ENCODE measurements around the gene ABCG1. TPM values are rescaled to one million over a fixed set of nuclear protein-coding genes. Genes with fewer than 3 reads are reported as not detected.

ABCG1 gene
- total RNA-seq, 4 donors from 2014 or later: 32.0 to 54.0 (median 35.2) TPM

DNA sequence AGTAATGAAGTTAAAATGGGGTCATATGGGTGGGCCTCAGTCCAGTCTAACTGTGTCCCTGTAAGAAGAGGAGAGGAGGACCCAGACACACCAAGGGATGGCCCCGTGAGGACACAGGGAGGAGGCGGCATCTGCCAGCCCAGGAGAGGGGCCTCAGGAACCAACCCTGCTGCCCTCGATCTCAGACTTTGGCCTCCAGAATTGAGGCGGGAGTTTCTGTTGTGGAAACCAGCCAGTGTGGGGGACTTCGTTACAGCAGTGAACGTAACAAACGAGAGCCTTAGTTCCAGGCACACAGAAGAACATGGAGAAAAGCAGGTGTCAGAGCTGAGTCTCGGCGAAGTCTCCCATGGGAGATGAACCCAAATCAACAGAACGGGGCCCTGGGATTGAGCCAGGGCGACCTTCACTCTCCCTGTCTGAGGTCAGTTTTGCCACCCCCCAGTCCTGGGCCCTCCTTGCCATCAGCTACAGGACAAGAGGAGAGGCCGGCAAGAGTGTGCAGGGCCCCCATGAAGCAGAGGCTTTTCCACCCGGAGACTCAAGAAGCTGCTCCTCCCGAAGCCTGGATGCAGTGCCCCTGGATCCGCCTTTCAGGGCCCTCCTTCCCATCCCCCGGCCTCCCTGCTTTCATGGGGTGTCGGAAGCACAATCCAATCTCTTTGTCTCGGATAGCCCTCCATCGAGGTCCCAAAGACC, 59.7 kb downstream of the ABCG1 start:
- Histone ChIP-seq H3K4me3 (no peak overlapping the region), H3K4me1 (no peaks in the 10 kb centered on the region), H3K27me3 (no peaks in the 10 kb centered on the region), H3K36me3 (peaks cover 59% of the 10 kb centered on the region), H3K9me3 (no peaks in the 10 kb centered on the region), H3K27ac (no peak overlapping the region)
- 92% methylated on average over 18 of the region's 19 CpGs for WGBS
- no peak for TF ChIP-seq EP300 (IDR thresholded peaks at IDR 0.05)
- TF ChIP-seq, protein P1, sequence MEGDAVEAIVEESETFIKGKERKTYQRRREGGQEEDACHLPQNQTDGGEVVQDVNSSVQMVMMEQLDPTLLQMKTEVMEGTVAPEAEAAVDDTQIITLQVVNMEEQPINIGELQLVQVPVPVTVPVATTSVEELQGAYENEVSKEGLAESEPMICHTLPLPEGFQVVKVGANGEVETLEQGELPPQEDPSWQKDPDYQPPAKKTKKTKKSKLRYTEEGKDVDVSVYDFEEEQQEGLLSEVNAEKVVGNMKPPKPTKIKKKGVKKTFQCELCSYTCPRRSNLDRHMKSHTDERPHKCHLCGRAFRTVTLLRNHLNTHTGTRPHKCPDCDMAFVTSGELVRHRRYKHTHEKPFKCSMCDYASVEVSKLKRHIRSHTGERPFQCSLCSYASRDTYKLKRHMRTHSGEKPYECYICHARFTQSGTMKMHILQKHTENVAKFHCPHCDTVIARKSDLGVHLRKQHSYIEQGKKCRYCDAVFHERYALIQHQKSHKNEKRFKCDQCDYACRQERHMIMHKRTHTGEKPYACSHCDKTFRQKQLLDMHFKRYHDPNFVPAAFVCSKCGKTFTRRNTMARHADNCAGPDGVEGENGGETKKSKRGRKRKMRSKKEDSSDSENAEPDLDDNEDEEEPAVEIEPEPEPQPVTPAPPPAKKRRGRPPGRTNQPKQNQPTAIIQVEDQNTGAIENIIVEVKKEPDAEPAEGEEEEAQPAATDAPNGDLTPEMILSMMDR (IDR thresholded peaks at IDR 0.05): no peak
- no peak for TF ChIP-seq POLR2A (IDR thresholded peaks at IDR 0.05)
- TF ChIP-seq POLR2AphosphoS5 (IDR thresholded peaks at IDR 0.05): no peak
- DNase-seq (ENCODE audit: low spot score in 2 of 2): no peak

DNA sequence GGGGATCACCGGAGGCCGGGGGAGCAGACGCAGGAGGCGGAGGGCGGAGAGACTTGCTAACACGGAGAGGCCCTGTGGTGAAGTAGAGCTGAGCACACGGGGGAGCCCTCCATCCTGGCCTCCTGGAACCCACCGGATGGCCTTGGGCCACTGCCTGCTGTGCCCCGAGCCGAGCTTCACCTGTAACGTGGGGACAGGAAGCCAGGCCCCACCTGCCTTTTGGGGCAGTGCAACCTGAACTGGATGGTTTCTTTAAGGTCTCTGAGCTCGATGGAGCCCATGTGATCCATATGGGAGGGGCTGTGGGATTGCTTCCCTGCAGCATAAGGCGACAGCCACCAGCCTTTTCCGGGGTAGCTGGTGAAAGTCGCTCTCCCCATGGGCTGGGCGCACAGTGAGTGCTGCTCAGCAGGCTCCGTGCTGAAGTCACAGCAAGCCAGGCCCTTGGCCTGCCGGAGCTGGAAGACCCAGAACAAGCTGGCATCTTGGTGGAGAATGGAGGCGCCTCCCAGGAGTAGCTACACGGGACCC, 60.5 kb downstream of the ABCG1 start:
- H3K36me3 ChIP-seq: peaks cover 58% of the 10 kb centered on the region
- WGBS: 87% methylated on average over 12 of the region's 20 CpGs

DNA sequence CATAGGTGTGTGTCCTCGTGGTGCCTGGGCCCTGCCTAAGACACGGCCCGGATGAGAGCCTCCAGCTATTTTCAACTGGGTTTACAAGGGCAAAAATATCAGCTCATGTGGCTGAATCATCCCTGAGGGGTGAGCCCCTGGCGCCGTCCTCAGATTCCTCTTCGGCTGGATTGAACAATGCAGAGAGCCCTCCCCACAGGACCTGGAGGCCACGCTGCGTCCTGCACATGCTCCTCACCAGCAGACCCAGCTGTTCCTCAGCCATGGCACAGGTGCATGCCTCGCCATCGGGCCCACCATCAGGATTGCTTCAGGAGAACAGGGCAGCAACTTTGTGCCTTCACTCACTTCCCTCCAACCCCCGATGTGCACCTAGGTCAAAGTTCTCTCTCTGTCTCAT, 60.9 kb downstream of the ABCG1 start:
- TF ChIP-seq EP300 (IDR thresholded peaks at IDR 0.05) (no peak), POLR2A (IDR thresholded peaks at IDR 0.05) (no peak), POLR2AphosphoS5 (IDR thresholded peaks at IDR 0.05) (no peak)
- TF ChIP-seq, protein P1 (IDR thresholded peaks at IDR 0.05): no peak
- Histone ChIP-seq H3K27me3 (no peaks in the 10 kb centered on the region), H3K27ac (no peak overlapping the region), H3K9me3 (no peaks in the 10 kb centered on the region), H3K4me1 (no peaks in the 10 kb centered on the region), H3K4me3 (no peak overlapping the region), H3K36me3 (peaks cover 58% of the 10 kb centered on the region)
- no peak for DNase-seq (ENCODE audit: low spot score in 2 of 2)
- 94% methylated on average over 7 of the region's 11 CpGs for WGBS

More for the DNA sequence above, 60.5 kb downstream of the ABCG1 start:
- Histone ChIP-seq H3K27me3 (no peaks in the 10 kb centered on the region), H3K4me1 (no peaks in the 10 kb centered on the region), H3K9me3 (no peaks in the 10 kb centered on the region), H3K4me3 (no peak overlapping the region), H3K27ac (no peak overlapping the region)
- TF ChIP-seq EP300 (IDR thresholded peaks at IDR 0.05) (no peak), POLR2A (IDR thresholded peaks at IDR 0.05) (no peak), POLR2AphosphoS5 (IDR thresholded peaks at IDR 0.05) (no peak)
- TF ChIP-seq, protein P1 (IDR thresholded peaks at IDR 0.05): no peak
- DNase-seq (ENCODE audit: low spot score in 2 of 2): no peak

DNA sequence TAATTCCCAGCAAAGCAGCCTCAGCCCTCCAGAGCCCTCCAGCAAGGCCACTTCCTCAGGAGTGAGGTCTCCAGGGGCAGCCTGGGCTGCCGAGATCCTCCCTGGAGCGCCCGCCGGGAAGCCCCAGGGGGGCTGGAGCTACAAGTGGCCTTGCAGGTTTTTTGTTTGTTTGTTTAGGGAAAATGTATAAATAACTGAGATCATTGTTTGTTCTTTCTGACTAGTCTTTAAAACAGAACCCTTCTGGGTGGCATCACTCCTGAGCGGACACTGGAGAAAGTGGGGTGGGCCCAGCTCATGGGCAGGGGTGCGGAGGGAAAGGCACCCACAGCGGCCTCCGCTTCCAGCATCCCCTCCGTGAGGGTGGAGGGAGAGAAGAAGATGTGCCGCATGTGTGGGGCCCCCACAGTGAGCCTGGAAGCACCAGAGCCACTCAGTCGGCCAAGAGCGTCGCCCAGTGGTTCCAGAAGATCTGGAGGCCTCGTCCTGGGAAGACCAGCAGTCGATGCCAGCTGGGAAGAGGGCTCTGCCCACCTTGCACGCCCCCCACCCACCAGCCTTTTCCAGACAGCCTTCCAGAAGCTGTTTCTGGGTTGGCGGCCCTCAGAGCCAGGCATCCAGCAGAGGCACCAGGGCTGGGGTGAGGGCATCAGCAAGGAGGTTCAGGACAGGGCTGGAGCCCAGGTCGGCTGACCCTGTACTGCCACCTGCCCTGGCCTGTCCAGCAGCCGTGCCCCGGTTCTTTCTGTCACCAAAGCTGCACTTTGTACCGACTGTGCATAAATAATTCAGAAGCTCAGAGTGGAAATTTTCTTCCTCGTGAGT, 61.6 kb downstream of the ABCG1 start:
- DNase-seq (ENCODE audit: low spot score in 2 of 2): no peak
- Histone ChIP-seq H3K4me1 (no peaks in the 10 kb centered on the region), H3K9me3 (no peaks in the 10 kb centered on the region), H3K27ac (no peak overlapping the region), H3K36me3 (peaks cover 52% of the 10 kb centered on the region), H3K4me3 (no peak overlapping the region), H3K27me3 (no peaks in the 10 kb centered on the region)
- TF ChIP-seq POLR2AphosphoS5 (IDR thresholded peaks at IDR 0.05): no peak
- no peak for TF ChIP-seq EP300 (IDR thresholded peaks at IDR 0.05)
- TF ChIP-seq POLR2A (IDR thresholded peaks at IDR 0.05): no peak
- TF ChIP-seq, protein P1 (IDR thresholded peaks at IDR 0.05): no peak
- 93% methylated on average over 18 of the region's 22 CpGs for WGBS

DNA sequence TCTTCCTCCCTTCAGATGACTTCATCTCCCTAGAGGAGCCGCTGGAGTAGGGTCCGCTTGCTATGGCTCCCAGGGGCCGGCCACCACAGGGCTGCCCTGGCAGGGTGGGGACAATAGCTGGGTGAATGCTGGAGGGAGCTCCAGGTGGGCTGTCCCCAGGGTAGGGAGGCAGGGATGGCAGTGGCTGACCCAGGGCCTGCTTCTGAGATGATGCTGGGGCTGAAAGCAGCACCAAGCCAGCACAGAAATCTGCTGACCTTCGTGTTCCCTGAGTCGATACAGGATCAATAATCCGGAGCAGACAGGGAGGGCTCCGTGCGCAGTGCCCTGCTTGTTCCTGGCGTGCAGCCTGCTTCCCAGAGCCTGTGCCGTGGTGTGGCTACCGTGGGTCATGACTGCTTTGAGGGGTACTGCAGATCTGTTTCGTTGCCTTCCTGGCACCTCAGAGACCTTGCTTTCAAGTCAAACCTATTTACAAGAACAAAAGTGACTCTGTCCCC, 62.3 kb downstream of the ABCG1 start:
- Histone ChIP-seq H3K36me3 (peaks cover 55% of the 10 kb centered on the region), H3K27me3 (no peaks in the 10 kb centered on the region), H3K27ac (no peak overlapping the region), H3K4me3 (no peak overlapping the region), H3K9me3 (no peaks in the 10 kb centered on the region), H3K4me1 (no peaks in the 10 kb centered on the region)
- whole genome bisulfite sequencing: 98% methylated on average over 8 of the region's 12 CpGs
- DNase-seq (ENCODE audit: low spot score in 2 of 2): no peak
- TF ChIP-seq POLR2AphosphoS5 (IDR thresholded peaks at IDR 0.05) (no peak), EP300 (IDR thresholded peaks at IDR 0.05) (no peak), POLR2A (IDR thresholded peaks at IDR 0.05) (no peak)
- TF ChIP-seq, protein P1 (IDR thresholded peaks at IDR 0.05): no peak

All from suprapubic skin (tissue), 4 donors.